ENCODE measurements around the gene TRAK1. TPM values are rescaled to one million over a fixed set of nuclear protein-coding genes. Genes with fewer than 3 reads are reported as not detected.
A peak's percentile ranks its signal among the peaks of the same experiment; 100 is the strongest.

TRAK1 gene
- polyA plus RNA-seq, 3 donors: 6.6 to 40.8 (median 7.0) TPM

DNA sequence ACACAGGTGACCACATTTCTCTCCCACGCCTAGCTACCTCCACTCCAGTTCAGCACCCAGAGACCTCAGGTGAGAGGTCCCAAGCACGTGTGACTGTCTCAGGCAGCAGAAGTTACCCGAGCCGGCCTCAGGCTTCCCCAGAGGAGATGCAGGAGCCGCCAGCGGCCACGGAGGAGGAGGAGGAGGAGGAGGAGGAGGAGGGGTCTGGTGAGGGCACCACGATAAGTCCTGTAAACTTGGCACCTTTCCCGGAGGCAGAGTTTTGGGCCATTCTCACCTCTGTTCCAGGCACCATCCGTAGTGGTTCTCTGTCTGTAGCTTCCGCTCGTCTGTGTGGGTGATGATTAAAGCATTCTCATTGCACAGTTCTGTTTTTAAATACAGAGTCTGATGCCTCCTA lies 118.8 kb downstream of the TRAK1 start:
- Histone ChIP-seq H3K4me2 (replicated peaks; ENCODE audit: extremely low read depth, low read length, poor library complexity, severe bottlenecking) (no peak overlapping the region), H4K20me1 (ENCODE audit: insufficient read depth, low read length) (peaks cover 5% of the 10 kb centered on the region), H3K9me3 (replicated peaks in 1 of 2; ENCODE audit: control insufficient read depth in 1 of 2, insufficient read depth in 1 of 2, low read length in 2 of 2) (no peaks in the 10 kb centered on the region), H3K9ac (ENCODE audit: insufficient read depth, low read length, poor library complexity, severe bottlenecking) (no peak overlapping the region), H3K79me2 (ENCODE audit: insufficient read depth, low read length) (no peaks in the 10 kb centered on the region), H3K27me3 (ENCODE audit: control insufficient read depth in 2 of 2, insufficient read depth in 2 of 2, low read length in 2 of 2) (no peaks in the 10 kb centered on the region), H2AFZ (ENCODE audit: insufficient read depth, low read depth, low read length, poor library complexity, severe bottlenecking) (no peak overlapping the region), H3K27ac (ENCODE audit: low read depth in 1 of 2, low read length in 2 of 2) (no peak overlapping the region), H3K36me3 (replicated peaks in 1 of 2; ENCODE audit: control insufficient read depth in 1 of 2, insufficient read depth in 2 of 2, low read length in 2 of 2) (peaks cover 73 to 96% of the 10 kb centered on the region in 2 donors), H3K4me3 (replicated peaks in 1 of 3; ENCODE audit: low read depth in 2 of 3, low read length in 3 of 3) (no peak overlapping the region), H3K4me1 (ENCODE audit: control insufficient read depth in 1 of 2, insufficient read depth in 2 of 2, low read length in 2 of 2) (no peaks in the 10 kb centered on the region)
- Mint-ChIP-seq H3K4me3 (no peak overlapping the region), H3K27ac (peak overlapping the region in 3 of 7 donors; percentile 2 to 42 (median 23)), H3K27me3 (ENCODE audit: low read depth in 3 of 3) (no peaks in the 10 kb centered on the region), H3K36me3 (peaks cover 80 to 98% of the 10 kb centered on the region in 2 donors), H3K9me3 (peaks cover 0 to 3% (median 0%) of the 10 kb centered on the region in 7 donors), H3K4me1 (no peaks in the 10 kb centered on the region)
- TF ChIP-seq CTCF (IDR thresholded peaks at IDR 0.05): no peak
- no peak for DNase-seq
- 94% methylated on average over 8 of the region's 12 CpGs for WGBS (ENCODE audit: insufficient coverage)
- intact Hi-C loops (cut with micrococcal nuclease): no loop called here

GRCh38 chr3:42210726-42211125 lies 119.6 kb downstream of the TRAK1 start:
- no peak for TF ChIP-seq CTCF (IDR thresholded peaks at IDR 0.05)
- WGBS (ENCODE audit: insufficient coverage): 100% methylated on average over 1 of the region's 2 CpGs
- no peaks in the 10 kb centered on the region for H3K27me3 ChIP-seq (ENCODE audit: control insufficient read depth in 2 of 2, insufficient read depth in 2 of 2, low read length in 2 of 2)
- Mint-ChIP-seq H3K27ac (peak overlapping the region in 1 of 7 donors; percentile 45), H3K36me3 (peaks cover 82 to 98% of the 10 kb centered on the region in 2 donors), H3K9me3 (peaks cover 0 to 3% (median 0%) of the 10 kb centered on the region in 7 donors), H3K4me1 (no peaks in the 10 kb centered on the region), H3K4me3 (no peak overlapping the region), H3K27me3 (ENCODE audit: low read depth in 3 of 3) (no peaks in the 10 kb centered on the region)
- H3K9me3 ChIP-seq (replicated peaks in 1 of 2; ENCODE audit: control insufficient read depth in 1 of 2, insufficient read depth in 1 of 2, low read length in 2 of 2): no peaks in the 10 kb centered on the region
- H3K4me2 ChIP-seq (replicated peaks; ENCODE audit: extremely low read depth, low read length, poor library complexity, severe bottlenecking): no peak overlapping the region
- H3K36me3 ChIP-seq (replicated peaks in 1 of 2; ENCODE audit: control insufficient read depth in 1 of 2, insufficient read depth in 2 of 2, low read length in 2 of 2): peaks cover 71 to 96% of the 10 kb centered on the region in 2 donors
- no peak overlapping the region for H2AFZ ChIP-seq (ENCODE audit: insufficient read depth, low read depth, low read length, poor library complexity, severe bottlenecking)
- H3K4me1 ChIP-seq (ENCODE audit: control insufficient read depth in 1 of 2, insufficient read depth in 2 of 2, low read length in 2 of 2): no peaks in the 10 kb centered on the region
- no peak overlapping the region for H3K27ac ChIP-seq (ENCODE audit: low read depth in 1 of 2, low read length in 2 of 2)
- no peak overlapping the region for H3K9ac ChIP-seq (ENCODE audit: insufficient read depth, low read length, poor library complexity, severe bottlenecking)
- H3K4me3 ChIP-seq (replicated peaks in 1 of 3; ENCODE audit: low read depth in 2 of 3, low read length in 3 of 3): no peak overlapping the region
- H4K20me1 ChIP-seq (ENCODE audit: insufficient read depth, low read length): peaks cover 5% of the 10 kb centered on the region
- H3K79me2 ChIP-seq (ENCODE audit: insufficient read depth, low read length): no peaks in the 10 kb centered on the region
- no peak for DNase-seq
- intact Hi-C loops (cut with micrococcal nuclease): no loop called here

Data from CD14-positive monocyte (primary cell).